Activated CD8-positive, alpha-beta memory T cell treated with anti-CD3 and anti-CD28 coated beads for 36 hours (primary cell): Measurements from ENCODE around the gene ASIC2. TPM values are rescaled to one million over a fixed set of nuclear protein-coding genes. Genes with fewer than 3 reads are reported as not detected.

Experiments
- CTCF ChIA-PET: fragments of 350-600 bp; sonication (Branson Sonifier 250); formaldehyde crosslinking; loops from one replicate; lab custom pipeline; 2021; ENCODE audit warnings: antibody characterized with exemption; lab: Charles Lee
- POLR2A ChIA-PET: fragments of 350-600 bp; sonication (Branson Sonifier 250); formaldehyde crosslinking; loops from one replicate; lab custom pipeline; 2021; ENCODE audit warnings: antibody characterized with exemption; lab: Charles Lee
- total RNA-seq, 2 experiments: library from RNA; stranded (reverse); gene quantifications; one replicate each; pipeline ENCODE4 v1.2.3, GENCODE V29; 2021

Gene ASIC2
- total RNA-seq, 2 experiments from 2014 or later, result not detected

DNA sequence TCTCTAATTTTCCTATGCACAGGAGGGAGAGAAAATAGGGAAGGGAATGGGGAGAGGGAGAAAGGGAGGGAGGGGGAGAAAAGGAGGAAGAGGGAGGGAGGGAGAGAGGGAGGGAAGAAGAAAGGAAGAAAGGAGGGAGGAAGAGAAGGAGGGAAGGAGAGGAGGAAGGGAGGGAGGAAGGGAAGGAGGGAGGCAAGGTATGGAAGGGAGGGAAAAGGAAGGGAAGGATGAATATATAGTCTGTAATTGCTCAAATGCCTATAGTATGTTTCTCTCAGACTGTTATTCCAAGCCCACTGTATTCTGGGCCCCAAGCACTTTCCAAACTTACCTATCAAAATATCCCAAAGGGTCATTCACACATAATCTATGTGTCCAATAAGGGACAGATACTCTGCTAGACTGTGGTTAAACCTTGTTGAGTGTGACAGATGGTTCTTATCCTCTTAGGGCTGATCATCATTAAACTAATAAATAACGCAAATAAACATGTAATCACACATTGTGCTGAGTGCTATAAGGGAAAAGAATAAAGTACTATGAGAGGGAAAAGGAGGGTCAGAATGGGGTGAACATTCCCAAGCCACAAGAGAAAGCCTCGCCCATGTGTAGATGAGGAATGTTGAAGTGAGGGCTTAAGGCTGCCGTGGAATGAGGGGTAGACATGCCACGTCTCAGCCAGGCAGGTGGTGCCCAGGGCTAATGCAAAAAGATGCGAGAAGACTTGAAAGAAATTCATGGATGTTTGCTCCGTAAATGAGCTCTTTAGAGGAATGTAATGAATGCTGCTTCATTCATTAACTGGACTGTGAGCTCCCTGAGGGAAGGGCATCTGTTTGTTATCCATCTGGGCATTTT lies 30.6 kb downstream of the ASIC2 start:
- ChIA-PET CTCF (no interaction called here), POLR2A (no interaction called here)

GRCh38 chr17:33261820-33262219 lies 31.3 kb downstream of the ASIC2 start:
- POLR2A ChIA-PET, result no interaction called here
- CTCF ChIA-PET, result no interaction called here

GRCh38 chr17:33260638-33261037 lies 32.5 kb downstream of the ASIC2 start:
- CTCF ChIA-PET, result no interaction called here
- POLR2A ChIA-PET, result no interaction called here

- CTCF ChIA-PET, result no interaction called here
- POLR2A ChIA-PET, result no interaction called here
Measured at GRCh38 chr17:33258296-33258695, 34.8 kb downstream of the ASIC2 start.

DNA sequence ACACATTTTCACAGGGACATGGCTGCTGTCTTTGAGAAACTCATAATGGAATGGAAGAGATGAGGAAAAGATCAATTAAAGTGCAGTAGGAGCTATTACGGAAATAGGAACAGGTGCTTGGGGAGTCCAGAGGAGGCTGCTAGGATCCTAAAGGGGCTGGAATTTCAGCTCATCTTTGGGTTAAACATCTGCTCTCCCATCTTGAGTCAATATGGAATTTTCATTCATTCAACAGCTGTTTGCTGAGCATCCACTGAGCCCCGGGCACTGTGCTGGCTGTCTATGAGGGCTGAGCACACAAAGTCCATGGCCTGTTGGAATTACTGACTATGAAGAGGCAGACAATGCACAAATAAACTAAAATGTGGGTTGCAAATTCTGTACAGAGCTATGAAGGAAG lies 47.9 kb downstream of the ASIC2 start:
- ChIA-PET CTCF (no interaction called here), POLR2A (no interaction called here)

DNA sequence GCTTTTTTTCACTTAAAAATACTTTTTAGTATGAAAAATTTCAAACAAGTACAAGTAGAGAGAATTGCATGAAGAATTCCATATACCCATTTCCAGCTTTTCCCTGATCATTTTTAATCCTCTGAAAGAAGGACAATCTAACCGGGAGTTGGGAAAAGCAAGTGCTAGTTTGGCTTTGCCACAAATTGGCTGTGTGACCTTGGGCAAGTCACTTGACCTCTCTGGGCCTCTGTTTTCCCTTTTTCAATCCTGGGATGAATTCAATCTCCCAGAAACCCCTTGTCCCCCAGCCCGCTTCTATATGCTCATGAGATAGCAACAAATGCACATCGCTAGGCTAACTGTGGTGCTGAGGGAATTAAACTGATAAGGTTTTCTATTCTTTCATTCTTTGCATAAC lies 49.4 kb downstream of the ASIC2 start:
- ChIA-PET CTCF (no interaction called here), POLR2A (no interaction called here)

DNA sequence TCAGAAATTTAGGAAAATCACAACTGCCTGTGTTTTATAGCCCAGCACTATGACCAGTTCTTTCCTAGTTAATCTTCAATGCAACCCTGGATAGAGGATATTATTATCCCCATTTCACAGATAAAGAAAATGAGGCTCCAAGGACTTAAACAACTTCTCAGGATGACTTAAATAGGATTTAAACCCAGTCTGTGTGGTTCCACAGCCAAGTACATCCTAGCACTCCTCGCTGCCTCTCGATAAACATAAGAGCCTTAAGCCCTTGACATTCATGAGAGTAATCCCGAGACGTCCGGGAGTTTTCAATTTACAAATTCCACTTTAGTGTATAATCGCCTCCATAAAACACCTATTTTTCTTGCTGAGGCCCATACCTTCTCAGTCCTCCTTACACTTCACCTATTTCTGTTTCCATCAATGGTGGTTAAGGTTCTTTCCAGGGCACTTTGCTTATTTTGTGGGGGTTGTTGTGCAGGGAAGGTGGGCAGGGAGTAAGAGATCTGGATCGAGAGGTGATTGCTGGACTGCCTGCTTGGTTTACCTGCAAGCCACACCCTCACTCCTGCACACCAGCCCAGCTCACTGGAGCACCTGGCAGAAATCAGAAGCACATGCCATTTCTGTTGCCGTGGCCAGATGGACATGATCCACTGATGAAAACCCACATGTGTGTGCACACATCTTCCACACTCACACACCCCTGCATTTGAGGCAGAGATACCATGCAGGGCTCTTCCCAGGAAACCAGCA lies 50.5 kb downstream of the ASIC2 start:
- POLR2A ChIA-PET, result no interaction called here
- CTCF ChIA-PET, result no interaction called here

DNA sequence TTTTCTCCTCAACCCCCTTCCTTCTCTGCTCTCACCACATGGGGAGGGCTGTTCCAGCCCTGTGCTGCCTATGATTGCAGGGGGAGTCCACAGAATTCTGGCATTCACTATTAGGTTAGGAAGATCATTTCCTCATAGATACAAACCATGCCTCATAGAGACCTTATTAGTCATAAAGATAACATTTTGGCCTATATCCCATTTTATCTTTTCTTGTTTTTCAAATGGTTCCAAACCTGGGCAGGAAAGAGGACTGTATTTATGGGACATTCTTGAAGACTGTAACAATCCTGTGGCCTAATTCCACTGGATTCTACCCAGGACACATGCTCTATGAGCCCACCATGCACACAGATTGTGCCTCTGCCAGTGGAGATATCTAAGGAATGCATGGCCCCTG lies 51.7 kb downstream of the ASIC2 start:
- ChIA-PET POLR2A (no interaction called here), CTCF (no interaction called here)

DNA sequence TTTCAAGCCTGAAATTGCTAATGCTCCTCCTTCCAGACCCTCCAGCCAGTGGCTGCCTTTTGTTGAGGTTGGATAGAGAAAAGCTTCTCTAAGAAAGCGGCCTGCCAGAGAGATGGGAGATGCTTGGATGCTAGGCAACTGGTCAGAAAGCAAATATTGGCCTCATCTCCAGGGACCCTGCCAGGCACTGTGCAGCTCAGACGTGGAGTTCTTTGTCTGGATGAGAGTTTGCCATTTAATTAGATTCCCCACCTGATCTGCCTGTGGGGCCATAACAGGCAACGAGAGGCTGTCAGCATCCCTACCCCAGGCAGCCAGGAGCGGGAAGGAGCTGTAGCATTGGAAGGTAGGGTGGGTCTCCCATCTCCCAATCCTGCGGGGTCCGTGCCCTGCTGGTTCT lies 52.7 kb downstream of the ASIC2 start:
- ChIA-PET POLR2A (no interaction called here), CTCF (no interaction called here)

- ChIA-PET POLR2A (no interaction called here), CTCF (no interaction called here)
Measured at GRCh38 chr17:33239702-33240101, 53.4 kb downstream of the ASIC2 start.

- ChIA-PET CTCF (no interaction called here), POLR2A (no interaction called here)
Measured at GRCh38 chr17:33234930-33235685, 58.0 kb downstream of the ASIC2 start.

GRCh38 chr17:33234233-33234632 lies 58.9 kb downstream of the ASIC2 start:
- ChIA-PET POLR2A (no interaction called here), CTCF (no interaction called here)

DNA sequence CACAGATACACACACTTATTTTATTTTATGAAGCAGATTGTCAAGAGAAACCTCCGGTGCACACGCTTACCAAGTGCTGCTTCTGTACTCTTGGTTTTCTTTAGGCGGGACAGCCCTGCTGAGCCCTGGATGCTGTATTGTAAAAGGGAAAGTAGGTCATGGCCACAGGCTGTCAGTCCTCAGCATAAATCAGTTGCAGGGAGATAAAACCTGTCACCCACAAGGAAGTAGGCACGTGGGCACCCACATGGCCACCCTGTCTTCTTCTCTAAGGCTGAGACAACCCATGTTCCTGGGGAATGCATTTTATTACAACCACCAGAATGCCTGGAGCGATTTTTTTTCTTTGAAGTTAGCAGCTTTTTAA lies 59.3 kb downstream of the ASIC2 start:
- POLR2A ChIA-PET, result no interaction called here

DNA sequence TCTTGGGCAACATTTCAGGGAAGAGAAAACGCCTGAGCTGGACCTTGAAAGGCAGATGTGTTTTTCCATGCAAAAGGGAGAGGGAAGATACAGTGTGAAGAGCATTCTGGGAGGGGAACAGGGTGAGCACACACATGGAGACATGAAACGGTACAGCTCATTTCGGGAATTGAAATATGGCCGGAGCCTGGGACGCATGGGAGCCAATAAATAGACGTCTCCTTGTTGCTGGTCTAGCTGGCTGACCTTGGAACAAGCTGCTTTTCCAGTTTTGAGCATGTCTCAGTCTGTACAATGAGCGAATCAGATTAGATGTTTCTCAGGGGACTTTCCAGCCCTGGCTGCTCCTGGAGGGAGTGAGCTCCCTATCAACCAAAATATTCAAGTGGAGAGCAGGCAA lies 63.6 kb downstream of the ASIC2 start:
- POLR2A ChIA-PET, result no interaction called here
- CTCF ChIA-PET, result no interaction called here

More for the DNA sequence above, 59.3 kb downstream of the ASIC2 start:
- CTCF ChIA-PET, result no interaction called here

DNA sequence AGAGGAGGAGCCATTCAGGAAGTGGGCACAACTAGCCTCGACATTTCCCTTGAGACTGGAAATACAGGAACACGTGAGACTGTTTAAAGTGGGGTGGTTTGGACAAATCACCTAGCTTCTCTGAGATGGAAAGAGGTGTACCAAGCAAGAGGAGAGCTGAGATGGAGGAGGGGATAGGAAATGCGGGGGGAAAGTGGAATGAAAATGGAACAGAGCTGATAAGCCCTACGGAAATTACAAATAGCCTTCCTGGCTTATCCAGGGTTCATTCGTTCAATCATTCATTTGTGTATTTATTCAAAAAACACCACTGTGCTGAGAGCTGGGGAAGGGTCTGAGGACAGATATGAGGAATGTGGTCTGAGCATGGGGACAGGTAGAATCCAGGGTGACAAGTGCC lies 64.1 kb downstream of the ASIC2 start:
- ChIA-PET POLR2A (no interaction called here), CTCF (no interaction called here)

GRCh38 chr17:33228548-33228947 lies 64.5 kb downstream of the ASIC2 start:
- ChIA-PET POLR2A (no interaction called here), CTCF (no interaction called here)

GRCh38 chr17:33227911-33228310 lies 65.2 kb downstream of the ASIC2 start:
- CTCF ChIA-PET, result no interaction called here
- POLR2A ChIA-PET, result no interaction called here

GRCh38 chr17:33225994-33226393 lies 67.1 kb downstream of the ASIC2 start:
- ChIA-PET POLR2A (no interaction called here), CTCF (no interaction called here)

- ChIA-PET POLR2A (no interaction called here), CTCF (no interaction called here)
Measured at GRCh38 chr17:33225509-33225908, 67.6 kb downstream of the ASIC2 start.

- ChIA-PET POLR2A (no interaction called here), CTCF (no interaction called here)
Measured at GRCh38 chr17:33220036-33220435, 73.1 kb downstream of the ASIC2 start.
